Body of pancreas (tissue), 4 donors: ENCODE results near the gene PIWIL4. TPM values are rescaled to one million over a fixed set of nuclear protein-coding genes. Genes with fewer than 3 reads are reported as not detected.

ENCODE experiments used
- ATAC-seq: fragments of 150-250 bp; one replicate; pipeline ENCODE4 v1.9.1; 2016
- DNase-seq, 4 donors: peaks; one replicate each; pipeline ENCODE4 v3.0.0-alpha.2; 2019
- H3K27ac ChIP-seq, 4 donors: fragments of 200-600 bp; sonication (generic); 1 replicate in 3 of 4; 2 replicates in 1 of 4; pipeline versions ENCODE4 v1.5.1 to v1.6.1; 2016 to 2019; ENCODE audit warnings: mild to moderate bottlenecking in 1 of 4, mixed read lengths in 1 of 4, moderate library complexity in 1 of 4
- H3K27me3 ChIP-seq, 2 donors: fragments of 200-600 bp; sonication (generic); one replicate each; pipeline ENCODE4 v1.6.0; 2016; ENCODE audit warnings: mild to moderate bottlenecking in 1 of 2
- H3K36me3 ChIP-seq, 2 donors: fragments of 200-600 bp; sonication (generic); replicated peaks in 1 of 2; 2 replicates each; pipeline ENCODE4 v1.5.1; 2016; ENCODE audit warnings: low read depth in 2 of 2; ENCODE audit not compliant: insufficient read depth in 1 of 2
- H3K4me1 ChIP-seq: fragments of 200-600 bp; sonication (generic); one replicate; pipeline ENCODE4 v1.6.0; 2016
- H3K4me3 ChIP-seq, 2 donors: fragments of 200-600 bp; sonication (generic); 1 replicate in 1 of 2; 2 replicates in 1 of 2; pipeline ENCODE4 v1.5.1; 2016 to 2019
- H3K9me3 ChIP-seq, 3 donors: fragments of 200-600 bp; sonication (generic); 1 replicate in 2 of 3; 2 replicates in 1 of 3; pipeline ENCODE4 v1.5.1; 2016
- POLR2A ChIP-seq, 3 donors: fragments of 450-650 bp; IDR thresholded peaks; one replicate each; pipeline ENCODE4 v1.6.1; 2016; ENCODE audit warnings: antibody characterized with exemption in 3 of 3, mild to moderate bottlenecking in 2 of 3
- WGBS, 2 donors: methylation state at CpG; one replicate each; pipeline ENCODE4 v1.1.5; 2017; 5-methylcytosine and 5-hydroxymethylcytosine counted together
- intact Hi-C: fragments of 100-400 bp; cut with DNase I; formaldehyde crosslinking; loops from one replicate; pipeline ENCODE4 v1.15.1; 2023
- total RNA-seq, 2 donors: library from RNA; depleted of rRNA; stranded (reverse); fragments of >200 nt; gene quantifications; one replicate each; pipeline ENCODE4 v1.1.0, GENCODE V29; 2016
- TF ChIP-seq, protein P1 (sequence below), 7 experiments: fragments of 450-650 bp in 4 of 7; fragments of 200-600 bp in 3 of 7; sonication (generic) in 3 of 7; IDR thresholded peaks; one replicate each; pipeline ENCODE4 v1.5.1; 2016 to 2019; ENCODE audit warnings: antibody characterized with exemption in 7 of 7

Gene PIWIL4
- total RNA-seq, 2 donors from 2014 or later: 6.5 to 13.2 TPM

DNA sequence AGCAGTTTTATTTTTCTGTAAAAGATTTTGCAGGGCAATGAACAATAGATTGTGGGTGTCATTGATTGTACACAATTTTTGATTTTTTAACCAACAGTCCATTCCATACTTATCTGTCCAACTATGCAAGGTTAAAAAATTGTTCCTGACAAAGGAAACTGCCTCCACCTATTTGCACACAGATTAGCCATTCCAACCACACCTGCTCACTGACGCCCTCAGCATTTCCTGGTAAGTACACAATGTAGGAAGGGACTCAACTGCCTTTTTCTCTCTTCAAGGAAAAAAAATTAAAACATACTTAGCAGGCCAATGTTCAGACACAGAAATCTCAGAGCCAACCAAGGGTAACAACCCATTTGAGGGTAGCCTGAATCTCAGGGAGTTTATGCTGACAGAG is 27.7 kb upstream of the PIWIL4 start:
- no peaks in the 10 kb centered on the region for H3K36me3 ChIP-seq
- whole genome bisulfite sequencing, 2 donors: 13 to 23% methylated on average over 1 of the region's 1 CpG
- peak in 2 of 4 donors; percentile 16 to 21 for DNase-seq
- TF ChIP-seq, protein P1, sequence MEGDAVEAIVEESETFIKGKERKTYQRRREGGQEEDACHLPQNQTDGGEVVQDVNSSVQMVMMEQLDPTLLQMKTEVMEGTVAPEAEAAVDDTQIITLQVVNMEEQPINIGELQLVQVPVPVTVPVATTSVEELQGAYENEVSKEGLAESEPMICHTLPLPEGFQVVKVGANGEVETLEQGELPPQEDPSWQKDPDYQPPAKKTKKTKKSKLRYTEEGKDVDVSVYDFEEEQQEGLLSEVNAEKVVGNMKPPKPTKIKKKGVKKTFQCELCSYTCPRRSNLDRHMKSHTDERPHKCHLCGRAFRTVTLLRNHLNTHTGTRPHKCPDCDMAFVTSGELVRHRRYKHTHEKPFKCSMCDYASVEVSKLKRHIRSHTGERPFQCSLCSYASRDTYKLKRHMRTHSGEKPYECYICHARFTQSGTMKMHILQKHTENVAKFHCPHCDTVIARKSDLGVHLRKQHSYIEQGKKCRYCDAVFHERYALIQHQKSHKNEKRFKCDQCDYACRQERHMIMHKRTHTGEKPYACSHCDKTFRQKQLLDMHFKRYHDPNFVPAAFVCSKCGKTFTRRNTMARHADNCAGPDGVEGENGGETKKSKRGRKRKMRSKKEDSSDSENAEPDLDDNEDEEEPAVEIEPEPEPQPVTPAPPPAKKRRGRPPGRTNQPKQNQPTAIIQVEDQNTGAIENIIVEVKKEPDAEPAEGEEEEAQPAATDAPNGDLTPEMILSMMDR (IDR thresholded peaks at IDR 0.05): no peak
- TF ChIP-seq POLR2A (IDR thresholded peaks at IDR 0.05): no peak
- H3K4me3 ChIP-seq: no peak overlapping the region
- H3K9me3 ChIP-seq: no peaks in the 10 kb centered on the region
- H3K27ac ChIP-seq: no peak overlapping the region
- no peaks in the 10 kb centered on the region for H3K27me3 ChIP-seq
- intact Hi-C loops: no loop called here
- peaks cover 17% of the 10 kb centered on the region for H3K4me1 ChIP-seq
- ATAC-seq: no peak

DNA sequence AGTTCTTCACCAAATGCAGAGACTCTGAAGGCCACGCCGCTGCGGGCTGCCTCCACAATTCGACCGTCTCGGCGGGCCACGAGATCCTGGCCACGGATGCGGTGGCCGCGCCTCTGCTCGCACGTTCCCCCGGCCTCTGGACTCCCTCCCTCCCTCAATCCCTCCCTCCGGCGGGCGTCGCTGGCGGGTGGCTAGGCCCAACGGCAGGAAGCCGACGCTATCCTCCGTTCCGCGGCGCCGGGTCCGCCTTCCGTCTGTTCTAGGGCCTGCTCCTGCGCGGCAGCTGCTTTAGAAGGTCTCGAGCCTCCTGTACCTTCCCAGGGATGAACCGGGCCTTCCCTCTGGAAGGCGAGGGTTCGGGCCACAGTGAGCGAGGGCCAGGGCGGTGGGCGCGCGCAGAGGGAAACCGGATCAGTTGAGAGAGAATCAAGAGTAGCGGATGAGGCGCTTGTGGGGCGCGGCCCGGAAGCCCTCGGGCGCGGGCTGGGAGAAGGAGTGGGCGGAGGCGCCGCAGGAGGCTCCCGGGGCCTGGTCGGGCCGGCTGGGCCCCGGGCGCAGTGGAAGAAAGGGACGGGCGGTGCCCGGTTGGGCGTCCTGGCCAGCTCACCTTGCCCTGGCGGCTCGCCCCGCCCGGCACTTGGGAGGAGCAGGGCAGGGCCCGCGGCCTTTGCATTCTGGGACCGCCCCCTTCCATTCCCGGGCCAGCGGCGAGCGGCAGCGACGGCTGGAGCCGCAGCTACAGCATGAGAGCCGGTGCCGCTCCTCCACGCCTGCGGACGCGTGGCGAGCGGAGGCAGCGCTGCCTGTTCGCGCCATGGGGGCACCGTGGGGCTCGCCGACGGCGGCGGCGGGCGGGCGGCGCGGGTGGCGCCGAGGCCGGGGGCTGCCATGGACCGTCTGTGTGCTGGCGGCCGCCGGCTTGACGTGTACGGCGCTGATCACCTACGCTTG is 23.2 kb upstream of the PIWIL4 start, which contains the start of gene FUT4:
Gene FUT4, plus strand, starts transcription at position 227 of the 951 bp plus-strand sequence. Its CDS starts 213 bp downstream, at position 440.
- Histone ChIP-seq H3K9me3 (no peaks in the 10 kb centered on the region), H3K4me1 (peaks cover 45% of the 10 kb centered on the region), H3K27ac (peak within 1 kb of the TSS; percentile 91 to 100 (median 96)), H3K27me3 (no peaks in the 10 kb centered on the region), H3K4me3 (peak within 1 kb of the TSS; percentile 65 to 68), H3K36me3 (no peaks in the 10 kb centered on the region)
- WGBS, 2 donors: 0% methylated on average over 18 to 101 of the region's 109 CpGs
- TF ChIP-seq, protein P1 (IDR thresholded peaks at IDR 0.05): peak in 3 of 7 experiments; percentile 1 to 9 (median 8)
- peak; percentile 94 to 95 (median 94) for TF ChIP-seq POLR2A (IDR thresholded peaks at IDR 0.05)
- intact Hi-C loops: no loop called here
- ATAC-seq (peak; percentile 92), DNase-seq (peak; percentile 93 to 95 (median 94))

DNA sequence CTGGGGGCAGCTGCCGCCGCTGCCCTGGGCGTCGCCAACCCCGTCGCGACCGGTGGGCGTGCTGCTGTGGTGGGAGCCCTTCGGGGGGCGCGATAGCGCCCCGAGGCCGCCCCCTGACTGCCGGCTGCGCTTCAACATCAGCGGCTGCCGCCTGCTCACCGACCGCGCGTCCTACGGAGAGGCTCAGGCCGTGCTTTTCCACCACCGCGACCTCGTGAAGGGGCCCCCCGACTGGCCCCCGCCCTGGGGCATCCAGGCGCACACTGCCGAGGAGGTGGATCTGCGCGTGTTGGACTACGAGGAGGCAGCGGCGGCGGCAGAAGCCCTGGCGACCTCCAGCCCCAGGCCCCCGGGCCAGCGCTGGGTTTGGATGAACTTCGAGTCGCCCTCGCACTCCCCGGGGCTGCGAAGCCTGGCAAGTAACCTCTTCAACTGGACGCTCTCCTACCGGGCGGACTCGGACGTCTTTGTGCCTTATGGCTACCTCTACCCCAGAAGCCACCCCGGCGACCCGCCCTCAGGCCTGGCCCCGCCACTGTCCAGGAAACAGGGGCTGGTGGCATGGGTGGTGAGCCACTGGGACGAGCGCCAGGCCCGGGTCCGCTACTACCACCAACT is 22.4 kb upstream of the PIWIL4 start:
- H3K36me3 ChIP-seq: no peaks in the 10 kb centered on the region
- intact Hi-C loops: no loop called here
- H3K4me1 ChIP-seq: peaks cover 50% of the 10 kb centered on the region
- WGBS, 2 donors: 2 to 7% methylated on average over 5 to 43 of the region's 59 CpGs
- ATAC-seq (peak; percentile 21), DNase-seq (peak in 3 of 4 donors; percentile 20 to 42 (median 31))
- H3K27ac ChIP-seq: peak overlapping the region; percentile 91 to 100 (median 96)
- TF ChIP-seq POLR2A (IDR thresholded peaks at IDR 0.05): no peak
- TF ChIP-seq, protein P1 (IDR thresholded peaks at IDR 0.05): peak in 1 of 7 experiments; percentile 3
- H3K9me3 ChIP-seq: no peaks in the 10 kb centered on the region
- peak overlapping the region; percentile 65 to 68 for H3K4me3 ChIP-seq
- no peaks in the 10 kb centered on the region for H3K27me3 ChIP-seq

- Histone ChIP-seq H3K4me1 (peaks cover 58% of the 10 kb centered on the region), H3K4me3 (peak overlapping the region; percentile 65 to 68), H3K27ac (peak overlapping the region; percentile 70 to 100 (median 94)), H3K9me3 (no peaks in the 10 kb centered on the region), H3K27me3 (no peaks in the 10 kb centered on the region), H3K36me3 (no peaks in the 10 kb centered on the region)
- WGBS, 2 donors: 28 to 46% methylated on average over 36 to 53 of the region's 54 CpGs
- peak; percentile 13 to 77 (median 73) for TF ChIP-seq POLR2A (IDR thresholded peaks at IDR 0.05)
- TF ChIP-seq, protein P1 (IDR thresholded peaks at IDR 0.05): no peak
- ATAC-seq (peak; percentile 23), DNase-seq (peak; percentile 61 to 67 (median 64))
- intact Hi-C loops: no loop called here
These were observed 21.7 kb upstream of the PIWIL4 start for GRCh38 chr11:94545264-94546161.
